ENCODE measurements around the gene MTCL1. TPM values are rescaled to one million over a fixed set of nuclear protein-coding genes. Genes with fewer than 3 reads are reported as not detected.

The MTCL1 gene
- total RNA-seq, 2 experiments from 2014 or later = 0.40 to 0.56 TPM

DNA sequence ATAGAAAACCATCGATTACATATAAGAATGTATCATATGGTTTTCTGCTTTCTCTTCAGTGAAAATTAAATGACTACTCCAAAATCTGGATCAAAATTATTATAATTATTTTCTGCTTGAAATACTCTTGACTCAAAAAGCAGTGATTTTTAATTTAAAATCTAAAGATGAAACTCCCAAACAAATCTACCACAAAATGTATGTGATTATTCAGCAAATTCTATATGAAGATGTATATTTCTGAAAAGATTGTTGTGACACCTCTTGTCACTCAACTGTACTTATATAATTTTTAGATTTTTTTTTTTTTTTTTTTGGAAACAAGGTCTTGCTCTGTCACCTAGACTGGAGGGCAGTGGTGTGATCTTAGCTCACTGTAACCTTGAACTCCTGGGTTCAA is 98.6 kb downstream of the MTCL1 start:
- Mint-ChIP-seq H3K27ac (no peak overlapping the region), H3K27me3 (no peaks in the 10 kb centered on the region), H3K9me3 (no peaks in the 10 kb centered on the region), H3K4me3 (no peak overlapping the region), H3K36me3 (no peaks in the 10 kb centered on the region), H3K4me1 (ENCODE audit: low read depth) (peaks cover 8% of the 10 kb centered on the region)
- DNase-seq = no peak
- CTCF ChIA-PET = no interaction called here
- POLR2A ChIA-PET = no interaction called here
- intact Hi-C loops (cut with micrococcal nuclease) = no loop called here

DNA sequence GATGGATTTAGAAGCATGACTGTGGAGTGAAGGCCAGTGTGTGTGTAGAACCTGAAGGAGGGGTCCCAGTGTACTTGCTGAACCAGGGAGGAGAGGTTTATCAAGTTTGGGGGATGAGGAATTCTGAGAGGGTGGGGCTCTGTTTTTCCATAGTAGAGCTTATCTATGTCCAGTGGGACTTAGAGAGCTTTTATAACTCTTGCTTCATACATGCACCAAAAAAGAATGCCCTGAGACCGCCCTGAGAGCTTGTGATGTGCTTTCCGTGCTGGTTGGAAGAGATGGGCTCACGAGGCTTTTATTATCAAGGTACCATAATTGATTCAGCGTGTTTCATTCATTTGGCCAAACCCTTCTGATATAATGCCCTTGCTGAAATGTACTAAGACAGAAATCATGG is 100.2 kb downstream of the MTCL1 start:
- no peak overlapping the region for H3K4me3 Mint-ChIP-seq
- ChIA-PET POLR2A (no interaction called here), CTCF (no interaction called here)
- H3K9me3 Mint-ChIP-seq = no peaks in the 10 kb centered on the region
- H3K36me3 Mint-ChIP-seq = no peaks in the 10 kb centered on the region
- DNase-seq = no peak
- peaks cover 8% of the 10 kb centered on the region for H3K4me1 Mint-ChIP-seq (ENCODE audit: low read depth)
- no peaks in the 10 kb centered on the region for H3K27me3 Mint-ChIP-seq
- H3K27ac Mint-ChIP-seq = no peak overlapping the region
- intact Hi-C loops (cut with micrococcal nuclease) = no loop called here

GRCh38 chr18:8806100-8806797 is 100.9 kb downstream of the MTCL1 start:
- Mint-ChIP-seq H3K4me1 (ENCODE audit: low read depth) (peaks cover 13% of the 10 kb centered on the region), H3K27ac (no peak overlapping the region), H3K4me3 (no peak overlapping the region), H3K27me3 (no peaks in the 10 kb centered on the region), H3K36me3 (no peaks in the 10 kb centered on the region), H3K9me3 (no peaks in the 10 kb centered on the region)
- intact Hi-C loops (cut with micrococcal nuclease) = no loop called here
- no peak for DNase-seq
- ChIA-PET CTCF (no interaction called here), POLR2A (no interaction called here)

- Mint-ChIP-seq H3K27me3 (no peaks in the 10 kb centered on the region), H3K9me3 (no peaks in the 10 kb centered on the region), H3K4me1 (ENCODE audit: low read depth) (peaks cover 14% of the 10 kb centered on the region), H3K4me3 (no peak overlapping the region), H3K27ac (no peak overlapping the region), H3K36me3 (no peaks in the 10 kb centered on the region)
- DNase-seq = no peak
- POLR2A ChIA-PET = no interaction called here
- CTCF ChIA-PET = no interaction called here
- intact Hi-C loops (cut with micrococcal nuclease) = no loop called here
These were observed 101.6 kb downstream of the MTCL1 start for GRCh38 chr18:8806798-8807487.

- Mint-ChIP-seq H3K4me1 (ENCODE audit: low read depth) (peaks cover 14% of the 10 kb centered on the region), H3K27ac (no peak overlapping the region), H3K9me3 (no peaks in the 10 kb centered on the region), H3K36me3 (no peaks in the 10 kb centered on the region), H3K27me3 (no peaks in the 10 kb centered on the region), H3K4me3 (no peak overlapping the region)
- DNase-seq = no peak
- intact Hi-C loops (cut with micrococcal nuclease) = no loop called here
- ChIA-PET CTCF (no interaction called here), POLR2A (no interaction called here)
These were observed 102.1 kb downstream of the MTCL1 start for GRCh38 chr18:8807488-8807805.

- CTCF ChIA-PET = no interaction called here
- no peak overlapping the region for H3K4me3 Mint-ChIP-seq
- H3K27ac Mint-ChIP-seq = no peak overlapping the region
- H3K27me3 Mint-ChIP-seq = no peaks in the 10 kb centered on the region
- peaks cover 14% of the 10 kb centered on the region for H3K4me1 Mint-ChIP-seq (ENCODE audit: low read depth)
- no peak for DNase-seq
- POLR2A ChIA-PET = no interaction called here
- intact Hi-C loops (cut with micrococcal nuclease) = no loop called here
- no peaks in the 10 kb centered on the region for H3K36me3 Mint-ChIP-seq
- H3K9me3 Mint-ChIP-seq = no peaks in the 10 kb centered on the region
These were observed 102.6 kb downstream of the MTCL1 start for GRCh38 chr18:8808001-8808400.

DNA sequence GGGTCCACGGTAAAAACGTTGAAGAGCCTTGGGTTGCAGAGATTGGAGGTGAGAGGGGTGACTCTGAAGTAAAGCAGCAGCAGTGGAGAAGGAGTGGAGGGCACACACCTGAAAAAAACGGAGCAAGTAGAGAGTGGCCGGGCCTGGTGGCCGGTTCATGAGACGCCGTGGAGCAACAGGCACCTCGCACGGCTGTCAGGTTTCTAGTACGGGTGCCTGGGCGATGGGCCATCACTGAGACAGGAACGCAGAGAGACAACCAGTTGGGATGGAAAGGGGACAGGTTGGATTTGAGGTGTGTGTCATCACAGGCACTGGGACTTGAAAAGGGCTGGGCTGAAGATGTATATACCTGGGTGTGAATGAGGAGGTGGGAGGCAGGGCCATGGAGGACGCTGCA is 104.2 kb downstream of the MTCL1 start:
- Mint-ChIP-seq H3K27me3 (no peaks in the 10 kb centered on the region), H3K9me3 (no peaks in the 10 kb centered on the region), H3K27ac (no peak overlapping the region), H3K4me1 (ENCODE audit: low read depth) (peaks cover 14% of the 10 kb centered on the region), H3K36me3 (no peaks in the 10 kb centered on the region), H3K4me3 (no peak overlapping the region)
- POLR2A ChIA-PET = no interaction called here
- CTCF ChIA-PET = no interaction called here
- intact Hi-C loops (cut with micrococcal nuclease) = no loop called here
- DNase-seq = no peak

- intact Hi-C loops (cut with micrococcal nuclease) = no loop called here
- POLR2A ChIA-PET = no interaction called here
- Mint-ChIP-seq H3K36me3 (no peaks in the 10 kb centered on the region), H3K4me1 (ENCODE audit: low read depth) (peaks cover 14% of the 10 kb centered on the region), H3K27me3 (no peaks in the 10 kb centered on the region), H3K27ac (no peak overlapping the region), H3K9me3 (no peaks in the 10 kb centered on the region), H3K4me3 (no peak overlapping the region)
- DNase-seq = no peak
- CTCF ChIA-PET = no interaction called here
These were observed 104.8 kb downstream of the MTCL1 start for GRCh38 chr18:8810157-8810556.

GRCh38 chr18:8811115-8811514 is 105.8 kb downstream of the MTCL1 start:
- intact Hi-C loops (cut with micrococcal nuclease) = no loop called here
- ChIA-PET POLR2A (no interaction called here), CTCF (no interaction called here)
- Mint-ChIP-seq H3K36me3 (no peaks in the 10 kb centered on the region), H3K27me3 (no peaks in the 10 kb centered on the region), H3K9me3 (no peaks in the 10 kb centered on the region), H3K4me3 (no peak overlapping the region), H3K27ac (no peak overlapping the region), H3K4me1 (ENCODE audit: low read depth) (peaks cover 14% of the 10 kb centered on the region)
- peak; percentile 13 for DNase-seq

DNA sequence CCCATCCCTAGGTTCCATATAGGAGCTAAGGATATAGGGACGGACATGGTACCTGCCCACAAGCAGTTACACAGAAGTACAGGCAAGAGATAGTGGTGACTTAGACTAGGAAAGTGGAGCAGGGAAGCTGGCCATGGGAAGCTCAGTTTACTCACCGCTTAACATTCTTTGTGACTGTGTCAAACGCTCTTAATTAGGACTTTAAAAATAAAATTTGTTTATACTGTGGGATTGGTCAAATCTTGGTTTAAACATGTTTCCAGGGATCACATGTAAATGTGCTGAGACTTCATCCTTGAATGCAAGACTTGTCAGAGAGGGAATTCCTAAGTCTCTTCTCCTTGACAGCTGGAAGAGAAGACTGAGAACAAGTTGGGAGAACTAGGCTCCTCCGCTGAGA is 107.3 kb downstream of the MTCL1 start:
- Mint-ChIP-seq H3K27me3 (no peaks in the 10 kb centered on the region), H3K4me1 (ENCODE audit: low read depth) (peaks cover 7% of the 10 kb centered on the region), H3K27ac (no peak overlapping the region), H3K9me3 (no peaks in the 10 kb centered on the region), H3K4me3 (no peak overlapping the region), H3K36me3 (no peaks in the 10 kb centered on the region)
- POLR2A ChIA-PET = no interaction called here
- DNase-seq = no peak
- CTCF ChIA-PET = no interaction called here
- intact Hi-C loops (cut with micrococcal nuclease) = no loop called here

DNA sequence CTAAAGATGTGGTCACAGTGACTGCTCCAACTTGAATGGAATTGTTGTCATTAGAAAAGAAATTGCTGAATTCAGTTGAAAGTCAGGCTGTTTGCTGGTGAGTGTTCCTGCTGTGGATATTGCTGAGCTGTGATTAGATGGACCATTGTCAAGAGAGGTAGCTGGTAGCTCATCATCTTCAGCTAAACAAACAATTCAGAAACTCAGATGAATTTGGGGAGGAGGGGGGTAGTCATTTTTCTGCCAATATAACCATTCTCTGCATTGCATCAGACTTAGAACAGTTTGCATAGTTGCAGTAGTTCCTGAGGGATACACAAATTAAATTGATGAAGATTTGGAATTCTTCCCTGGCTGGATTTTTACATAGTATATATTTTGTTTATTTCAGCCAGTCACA is 108.3 kb downstream of the MTCL1 start:
- Mint-ChIP-seq H3K27ac (no peak overlapping the region), H3K9me3 (no peaks in the 10 kb centered on the region), H3K36me3 (no peaks in the 10 kb centered on the region), H3K4me3 (no peak overlapping the region), H3K27me3 (no peaks in the 10 kb centered on the region), H3K4me1 (ENCODE audit: low read depth) (peaks cover 5% of the 10 kb centered on the region)
- intact Hi-C loops (cut with micrococcal nuclease) = no loop called here
- CTCF ChIA-PET = no interaction called here
- POLR2A ChIA-PET = no interaction called here
- no peak for DNase-seq

DNA sequence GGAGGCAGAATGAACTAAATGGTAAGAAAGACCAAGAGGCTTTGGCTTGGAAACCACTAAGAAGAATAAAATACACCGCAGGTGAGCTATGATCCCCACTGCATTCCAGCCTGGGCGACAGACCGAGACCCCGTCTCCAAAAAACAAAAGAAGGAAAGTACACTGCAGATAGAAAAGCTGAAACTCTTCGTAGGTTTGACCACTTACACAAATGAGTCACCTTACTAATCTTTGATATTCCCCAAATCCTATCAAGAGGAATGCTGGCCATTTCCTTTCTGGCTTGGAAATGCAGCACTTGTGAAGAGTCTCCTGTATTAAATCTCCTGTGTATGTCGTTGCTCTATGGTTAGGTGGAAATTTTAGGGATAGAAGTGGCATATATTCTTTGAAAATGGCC is 108.8 kb downstream of the MTCL1 start:
- Mint-ChIP-seq H3K4me1 (ENCODE audit: low read depth) (peaks cover 5% of the 10 kb centered on the region), H3K27me3 (no peaks in the 10 kb centered on the region), H3K4me3 (no peak overlapping the region), H3K9me3 (no peaks in the 10 kb centered on the region), H3K27ac (no peak overlapping the region), H3K36me3 (no peaks in the 10 kb centered on the region)
- CTCF ChIA-PET = no interaction called here
- no peak for DNase-seq
- intact Hi-C loops (cut with micrococcal nuclease) = no loop called here
- POLR2A ChIA-PET = no interaction called here

DNA sequence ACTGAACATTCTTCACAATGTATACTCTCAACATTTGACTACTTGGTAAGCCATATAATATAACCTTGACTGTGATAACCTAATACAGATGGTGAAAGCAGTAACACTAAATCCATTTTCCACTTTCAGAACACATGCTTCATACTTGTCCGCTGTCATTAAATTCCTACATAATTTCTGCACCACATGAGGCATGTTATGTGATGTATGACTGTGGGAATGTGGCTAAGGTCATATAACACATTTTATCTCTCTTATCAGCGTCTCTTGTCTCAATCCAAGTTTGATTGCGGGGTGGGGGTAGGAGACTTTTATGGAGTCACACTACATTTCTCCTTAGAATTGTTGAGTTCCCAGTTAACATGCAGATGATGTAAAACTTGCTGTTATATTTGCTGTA is 110.9 kb downstream of the MTCL1 start:
- no peak for DNase-seq
- CTCF ChIA-PET = no interaction called here
- no peak overlapping the region for H3K4me3 Mint-ChIP-seq
- H3K27ac Mint-ChIP-seq = no peak overlapping the region
- no peaks in the 10 kb centered on the region for H3K9me3 Mint-ChIP-seq
- no peaks in the 10 kb centered on the region for H3K36me3 Mint-ChIP-seq
- POLR2A ChIA-PET = no interaction called here
- H3K27me3 Mint-ChIP-seq = no peaks in the 10 kb centered on the region
- H3K4me1 Mint-ChIP-seq (ENCODE audit: low read depth) = peaks cover under 1% of the 10 kb centered on the region
- intact Hi-C loops (cut with micrococcal nuclease) = no loop called here

Measured in activated CD4-positive, alpha-beta memory T cell treated with anti-CD3 and anti-CD28 coated beads for 36 hours (primary cell).